Body of pancreas (tissue), 4 donors: Measurements from ENCODE around the gene MAPK14. TPM values are rescaled to one million over a fixed set of nuclear protein-coding genes. Genes with fewer than 3 reads are reported as not detected.

Source experiments
- ATAC-seq: fragments of 150-250 bp; one replicate; pipeline ENCODE4 v1.9.1; 2016
- DNase-seq, 4 donors: peaks; one replicate each; pipeline ENCODE4 v3.0.0-alpha.2; 2019
- H3K27ac ChIP-seq, 4 donors: fragments of 200-600 bp; sonication (generic); 1 replicate in 3 of 4; 2 replicates in 1 of 4; pipeline versions ENCODE4 v1.5.1 to v1.6.1; 2016 to 2019; ENCODE audit warnings: mild to moderate bottlenecking in 1 of 4, mixed read lengths in 1 of 4, moderate library complexity in 1 of 4
- H3K27me3 ChIP-seq, 2 donors: fragments of 200-600 bp; sonication (generic); one replicate each; pipeline ENCODE4 v1.6.0; 2016; ENCODE audit warnings: mild to moderate bottlenecking in 1 of 2
- H3K36me3 ChIP-seq, 2 donors: fragments of 200-600 bp; sonication (generic); replicated peaks in 1 of 2; 2 replicates each; pipeline ENCODE4 v1.5.1; 2016; ENCODE audit warnings: low read depth in 2 of 2; ENCODE audit not compliant: insufficient read depth in 1 of 2
- H3K4me1 ChIP-seq: fragments of 200-600 bp; sonication (generic); one replicate; pipeline ENCODE4 v1.6.0; 2016
- H3K4me3 ChIP-seq, 2 donors: fragments of 200-600 bp; sonication (generic); 1 replicate in 1 of 2; 2 replicates in 1 of 2; pipeline ENCODE4 v1.5.1; 2016 to 2019
- H3K9me3 ChIP-seq, 3 donors: fragments of 200-600 bp; sonication (generic); 1 replicate in 2 of 3; 2 replicates in 1 of 3; pipeline ENCODE4 v1.5.1; 2016
- POLR2A ChIP-seq, 3 donors: fragments of 450-650 bp; IDR thresholded peaks; one replicate each; pipeline ENCODE4 v1.6.1; 2016; ENCODE audit warnings: antibody characterized with exemption in 3 of 3, mild to moderate bottlenecking in 2 of 3
- WGBS, 2 donors: methylation state at CpG; one replicate each; pipeline ENCODE4 v1.1.5; 2017; 5-methylcytosine and 5-hydroxymethylcytosine counted together
- intact Hi-C: fragments of 100-400 bp; cut with DNase I; formaldehyde crosslinking; loops from one replicate; pipeline ENCODE4 v1.15.1; 2023
- total RNA-seq, 2 donors: library from RNA; depleted of rRNA; stranded (reverse); fragments of >200 nt; gene quantifications; one replicate each; pipeline ENCODE4 v1.1.0, GENCODE V29; 2016
- TF ChIP-seq, protein P1 (sequence below), 7 experiments: fragments of 450-650 bp in 4 of 7; fragments of 200-600 bp in 3 of 7; sonication (generic) in 3 of 7; IDR thresholded peaks; one replicate each; pipeline ENCODE4 v1.5.1; 2016 to 2019; ENCODE audit warnings: antibody characterized with exemption in 7 of 7

Gene MAPK14
- total RNA-seq, 2 donors from 2014 or later = 30.3 to 33.7 TPM

DNA sequence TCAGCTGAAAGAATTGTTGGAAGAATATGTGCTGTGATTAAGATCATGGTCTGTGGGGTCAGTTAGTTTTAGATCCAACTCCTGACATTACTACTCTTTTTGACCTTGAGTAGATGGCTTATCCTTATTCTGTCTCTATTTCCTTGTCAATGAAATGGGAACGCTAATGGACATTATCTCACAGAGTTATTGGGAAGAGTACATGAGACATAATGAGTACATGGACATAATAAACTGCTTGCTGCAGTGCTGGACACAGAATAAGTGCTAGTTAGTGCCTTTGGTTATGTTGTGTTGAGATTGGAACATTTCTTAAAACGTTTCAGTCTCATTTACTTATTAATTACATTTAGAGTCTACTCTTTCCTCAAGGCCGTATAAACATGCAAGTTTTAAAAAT is 42.6 kb downstream of the MAPK14 start:
- DNase-seq (no peak), ATAC-seq (no peak)
- Histone ChIP-seq H3K27me3 (no peaks in the 10 kb centered on the region), H3K4me3 (no peak overlapping the region), H3K9me3 (no peaks in the 10 kb centered on the region), H3K4me1 (peaks cover 50% of the 10 kb centered on the region), H3K36me3 (no peaks in the 10 kb centered on the region), H3K27ac (no peak overlapping the region)
- TF ChIP-seq, protein P1, sequence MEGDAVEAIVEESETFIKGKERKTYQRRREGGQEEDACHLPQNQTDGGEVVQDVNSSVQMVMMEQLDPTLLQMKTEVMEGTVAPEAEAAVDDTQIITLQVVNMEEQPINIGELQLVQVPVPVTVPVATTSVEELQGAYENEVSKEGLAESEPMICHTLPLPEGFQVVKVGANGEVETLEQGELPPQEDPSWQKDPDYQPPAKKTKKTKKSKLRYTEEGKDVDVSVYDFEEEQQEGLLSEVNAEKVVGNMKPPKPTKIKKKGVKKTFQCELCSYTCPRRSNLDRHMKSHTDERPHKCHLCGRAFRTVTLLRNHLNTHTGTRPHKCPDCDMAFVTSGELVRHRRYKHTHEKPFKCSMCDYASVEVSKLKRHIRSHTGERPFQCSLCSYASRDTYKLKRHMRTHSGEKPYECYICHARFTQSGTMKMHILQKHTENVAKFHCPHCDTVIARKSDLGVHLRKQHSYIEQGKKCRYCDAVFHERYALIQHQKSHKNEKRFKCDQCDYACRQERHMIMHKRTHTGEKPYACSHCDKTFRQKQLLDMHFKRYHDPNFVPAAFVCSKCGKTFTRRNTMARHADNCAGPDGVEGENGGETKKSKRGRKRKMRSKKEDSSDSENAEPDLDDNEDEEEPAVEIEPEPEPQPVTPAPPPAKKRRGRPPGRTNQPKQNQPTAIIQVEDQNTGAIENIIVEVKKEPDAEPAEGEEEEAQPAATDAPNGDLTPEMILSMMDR (IDR thresholded peaks at IDR 0.05) = no peak
- TF ChIP-seq POLR2A (IDR thresholded peaks at IDR 0.05) = no peak
- WGBS, 2 donors = 45 to 56% methylated on average over 3 of the region's 3 CpGs
- intact Hi-C loops = no loop called here

DNA sequence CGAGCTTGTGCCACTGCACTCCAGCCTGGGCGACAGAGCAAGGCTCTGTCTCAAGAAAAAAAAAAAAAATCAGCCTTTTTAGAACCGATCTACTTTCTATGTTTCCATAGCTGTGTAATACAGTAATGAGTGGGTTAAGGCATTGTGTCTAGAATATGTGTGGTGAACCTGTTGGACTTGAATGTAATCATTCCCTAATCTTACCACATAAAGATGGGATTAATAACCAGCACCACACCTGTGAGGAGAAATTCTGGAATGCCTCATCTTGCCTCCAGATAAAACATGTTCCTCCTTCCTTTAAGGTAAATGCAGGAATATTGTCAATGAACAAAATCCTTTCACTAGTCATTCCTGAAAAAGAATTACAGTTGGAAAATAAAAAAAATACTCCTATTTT is 43.7 kb downstream of the MAPK14 start:
- H3K4me1 ChIP-seq = peaks cover 40% of the 10 kb centered on the region
- TF ChIP-seq, protein P1 (IDR thresholded peaks at IDR 0.05) = no peak
- TF ChIP-seq POLR2A (IDR thresholded peaks at IDR 0.05) = no peak
- ATAC-seq (no peak), DNase-seq (no peak)
- H3K9me3 ChIP-seq = no peaks in the 10 kb centered on the region
- no peak overlapping the region for H3K4me3 ChIP-seq
- H3K27me3 ChIP-seq = no peaks in the 10 kb centered on the region
- no peaks in the 10 kb centered on the region for H3K36me3 ChIP-seq
- whole genome bisulfite sequencing, 2 donors = 93% methylated on average over 3 of the region's 3 CpGs
- no peak overlapping the region for H3K27ac ChIP-seq
- intact Hi-C loops = no loop called here

DNA sequence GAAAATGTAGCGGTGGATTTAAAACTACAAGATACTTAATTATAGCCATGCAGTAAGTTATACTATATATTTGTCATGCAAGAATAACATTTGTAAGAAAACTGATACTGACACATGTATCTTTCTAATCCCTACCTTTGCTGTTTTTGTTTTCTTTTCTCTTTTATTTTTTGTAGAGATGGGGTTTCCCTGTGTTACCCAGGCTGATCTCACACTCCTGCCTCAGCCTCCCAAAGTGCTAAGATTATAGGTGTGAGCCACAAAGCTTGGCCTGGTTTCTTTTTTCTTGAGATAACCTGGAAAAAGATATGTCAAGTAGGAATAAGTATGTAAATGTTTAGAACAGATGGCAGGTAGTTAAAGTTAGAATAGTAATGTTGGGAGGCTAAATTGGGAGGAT is 44.1 kb downstream of the MAPK14 start:
- Histone ChIP-seq H3K27me3 (no peaks in the 10 kb centered on the region), H3K27ac (no peak overlapping the region), H3K4me1 (peaks cover 36% of the 10 kb centered on the region), H3K4me3 (no peak overlapping the region), H3K9me3 (no peaks in the 10 kb centered on the region), H3K36me3 (no peaks in the 10 kb centered on the region)
- DNase-seq = no peak
- no peak for TF ChIP-seq POLR2A (IDR thresholded peaks at IDR 0.05)
- TF ChIP-seq, protein P1 (IDR thresholded peaks at IDR 0.05) = no peak
- WGBS, 2 donors = 100% methylated on average over 1 of the region's 1 CpG
- intact Hi-C loops = no loop called here
- ATAC-seq = no peak

DNA sequence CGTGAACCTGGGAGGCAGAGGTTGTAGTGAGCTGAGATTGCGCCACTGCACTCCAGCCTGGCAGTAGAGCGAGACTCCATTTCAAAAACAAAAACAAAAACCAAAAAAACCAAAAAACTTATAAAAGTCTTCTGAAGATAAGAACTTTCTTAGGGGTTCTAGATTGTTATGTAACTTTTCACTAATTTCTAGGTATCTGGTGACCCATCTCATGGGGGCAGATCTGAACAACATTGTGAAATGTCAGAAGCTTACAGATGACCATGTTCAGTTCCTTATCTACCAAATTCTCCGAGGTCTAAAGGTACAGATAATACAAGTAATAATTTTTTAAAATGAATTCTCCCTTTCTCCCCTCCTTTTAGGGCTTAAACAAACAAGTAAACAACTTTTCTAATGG is 45.1 kb downstream of the MAPK14 start:
- DNase-seq = no peak
- ATAC-seq = no peak
- Histone ChIP-seq H3K9me3 (no peaks in the 10 kb centered on the region), H3K27ac (no peak overlapping the region), H3K36me3 (no peaks in the 10 kb centered on the region), H3K4me1 (peaks cover 26% of the 10 kb centered on the region), H3K4me3 (no peak overlapping the region), H3K27me3 (no peaks in the 10 kb centered on the region)
- intact Hi-C loops = no loop called here
- 77 to 83% methylated on average over 4 of the region's 4 CpGs for WGBS, 2 donors
- TF ChIP-seq POLR2A (IDR thresholded peaks at IDR 0.05) = no peak
- TF ChIP-seq, protein P1 (IDR thresholded peaks at IDR 0.05) = no peak

DNA sequence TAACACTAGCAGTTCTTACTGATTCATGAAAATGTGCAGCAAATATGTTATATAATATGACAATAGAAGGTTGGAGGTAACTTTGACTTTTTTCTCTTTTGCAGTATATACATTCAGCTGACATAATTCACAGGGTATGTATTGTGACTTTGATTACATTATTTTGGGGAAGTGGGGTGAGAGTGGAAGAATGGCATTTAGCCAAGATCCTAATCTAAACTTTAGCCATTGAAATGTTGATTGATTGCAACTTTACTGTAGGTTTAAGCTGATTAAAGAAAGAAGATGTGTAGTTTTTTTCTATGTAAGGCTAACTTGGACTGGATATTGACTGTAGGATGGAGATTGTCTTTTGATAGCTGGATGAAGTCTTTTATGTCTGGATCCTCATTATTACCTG is 46.0 kb downstream of the MAPK14 start:
- H3K36me3 ChIP-seq = peaks cover 0 to 4% of the 10 kb centered on the region in 2 donors
- H3K4me1 ChIP-seq = peaks cover 18% of the 10 kb centered on the region
- intact Hi-C loops = no loop called here
- TF ChIP-seq, protein P1 (IDR thresholded peaks at IDR 0.05) = no peak
- TF ChIP-seq POLR2A (IDR thresholded peaks at IDR 0.05) = no peak
- no peak overlapping the region for H3K4me3 ChIP-seq
- DNase-seq (no peak), ATAC-seq (no peak)
- H3K27me3 ChIP-seq = no peaks in the 10 kb centered on the region
- no peak overlapping the region for H3K27ac ChIP-seq
- H3K9me3 ChIP-seq = no peaks in the 10 kb centered on the region
